ENCODE results near the gene POU6F2. TPM values are rescaled to one million over a fixed set of nuclear protein-coding genes. Genes with fewer than 3 reads are reported as not detected.

POU6F2 gene
- total RNA-seq, 1 donor from 2014 or later: 0.16 TPM

DNA sequence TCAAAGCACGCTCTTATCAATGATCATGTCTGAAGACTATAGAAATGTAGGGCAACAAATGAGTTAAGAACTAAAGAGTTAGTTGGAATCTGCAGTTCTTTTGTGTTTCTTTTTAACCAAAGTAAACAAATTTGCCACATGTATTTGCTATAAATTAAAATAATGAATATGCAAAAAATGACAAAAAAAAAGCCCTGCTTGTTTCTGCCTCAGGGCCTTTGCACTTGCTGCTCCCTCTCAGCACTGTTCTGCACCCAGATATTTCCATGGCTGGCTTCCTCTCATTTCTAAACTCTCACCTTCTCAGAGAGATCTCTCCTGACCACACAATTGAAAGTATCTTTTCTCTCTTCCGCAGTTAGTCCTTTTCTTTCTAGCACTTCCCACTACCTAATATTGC, 406.7 kb downstream of the POU6F2 start:
- no peak overlapping the region for H3K27ac Mint-ChIP-seq
- H3K4me3 Mint-ChIP-seq: no peak overlapping the region
- no peaks in the 10 kb centered on the region for H3K36me3 Mint-ChIP-seq (ENCODE audit: low read depth)
- H3K4me1 Mint-ChIP-seq: no peaks in the 10 kb centered on the region
- intact Hi-C loops (cut with micrococcal nuclease): no loop called here
- no peak for DNase-seq
- peaks cover 7% of the 10 kb centered on the region for H3K27me3 Mint-ChIP-seq
- no peaks in the 10 kb centered on the region for H3K9me3 Mint-ChIP-seq

DNA sequence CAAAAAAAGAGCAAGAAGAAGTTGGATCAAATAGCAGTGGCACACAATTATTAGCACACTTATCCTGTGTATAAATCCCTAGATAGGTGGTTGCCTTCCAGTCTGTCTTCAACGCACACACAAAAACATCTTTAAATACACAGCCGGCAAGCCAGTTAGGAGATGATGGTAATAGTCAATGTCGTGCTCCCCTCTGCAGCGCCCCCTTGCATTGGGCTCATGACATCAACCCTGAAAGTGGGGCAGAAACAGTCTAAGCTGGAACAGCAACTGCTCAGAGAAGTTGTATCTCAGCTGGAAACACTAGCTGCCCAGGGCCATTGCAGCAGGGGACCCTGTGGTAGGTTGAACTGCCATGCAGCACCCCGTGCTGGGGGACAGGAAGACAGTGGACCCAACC, 409.0 kb downstream of the POU6F2 start:
- intact Hi-C loops (cut with micrococcal nuclease): no loop called here
- Mint-ChIP-seq H3K27me3 (peaks cover 18% of the 10 kb centered on the region), H3K4me1 (no peaks in the 10 kb centered on the region), H3K9me3 (no peaks in the 10 kb centered on the region), H3K36me3 (ENCODE audit: low read depth) (no peaks in the 10 kb centered on the region), H3K4me3 (no peak overlapping the region), H3K27ac (no peak overlapping the region)
- DNase-seq: no peak

DNA sequence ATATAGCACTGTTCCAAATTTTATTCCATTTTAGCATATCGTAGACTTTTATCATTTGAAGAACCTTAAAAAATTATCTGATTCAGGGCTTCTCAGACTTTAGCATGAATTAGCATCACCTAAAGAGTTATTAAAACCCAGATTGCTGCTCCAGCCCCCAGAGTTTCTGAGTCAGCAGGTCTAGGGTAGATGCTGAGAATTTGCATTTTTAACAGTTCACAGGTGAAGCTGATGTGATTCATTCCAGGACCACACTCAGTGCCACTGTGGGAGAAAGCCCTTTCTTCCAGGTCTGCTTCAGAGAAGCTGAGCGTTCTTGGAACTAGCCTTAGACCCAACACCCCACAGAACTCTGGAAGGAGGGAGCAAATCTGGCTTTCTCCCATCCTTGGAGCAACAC, 414.4 kb downstream of the POU6F2 start:
- DNase-seq: no peak
- Mint-ChIP-seq H3K36me3 (ENCODE audit: low read depth) (no peaks in the 10 kb centered on the region), H3K4me3 (no peak overlapping the region), H3K9me3 (no peaks in the 10 kb centered on the region), H3K27ac (no peak overlapping the region), H3K27me3 (peaks cover 10% of the 10 kb centered on the region), H3K4me1 (no peaks in the 10 kb centered on the region)
- intact Hi-C loops (cut with micrococcal nuclease): no loop called here

DNA sequence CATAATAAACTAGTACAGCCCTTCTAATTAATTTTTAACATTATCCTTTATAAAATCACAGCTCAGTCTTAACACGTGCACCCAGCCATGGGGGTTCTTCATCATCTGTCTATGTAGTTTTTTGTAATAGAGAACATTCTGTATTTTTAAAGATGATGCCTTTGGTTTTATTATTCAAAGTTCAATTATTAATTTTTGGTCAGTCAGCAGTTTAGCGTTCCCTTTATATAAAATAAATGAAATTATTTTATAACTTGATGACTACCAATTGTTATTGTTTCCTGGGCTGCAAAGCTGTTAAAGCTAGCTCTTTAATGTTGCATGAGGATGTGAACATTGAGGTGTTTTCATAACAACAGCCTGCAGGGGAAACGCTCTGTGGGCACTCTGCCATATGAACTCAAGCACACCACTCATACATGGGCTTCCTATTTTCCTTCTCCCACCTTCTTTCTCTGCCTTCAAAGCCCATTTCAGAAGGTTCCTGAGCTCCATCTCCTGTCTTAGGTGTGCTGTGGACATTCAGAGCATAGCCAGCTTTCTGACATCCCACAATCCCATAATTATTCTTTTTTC, 416.5 kb downstream of the POU6F2 start:
- H3K4me1 Mint-ChIP-seq: no peaks in the 10 kb centered on the region
- peaks cover 10% of the 10 kb centered on the region for H3K27me3 Mint-ChIP-seq
- no peak overlapping the region for H3K27ac Mint-ChIP-seq
- no peak overlapping the region for H3K4me3 Mint-ChIP-seq
- no peaks in the 10 kb centered on the region for H3K36me3 Mint-ChIP-seq (ENCODE audit: low read depth)
- no peaks in the 10 kb centered on the region for H3K9me3 Mint-ChIP-seq
- intact Hi-C loops (cut with micrococcal nuclease): no loop called here
- DNase-seq: no peak

- DNase-seq: no peak
- H3K9me3 Mint-ChIP-seq: no peaks in the 10 kb centered on the region
- no peaks in the 10 kb centered on the region for H3K4me1 Mint-ChIP-seq
- no peaks in the 10 kb centered on the region for H3K36me3 Mint-ChIP-seq (ENCODE audit: low read depth)
- intact Hi-C loops (cut with micrococcal nuclease): no loop called here
- no peak overlapping the region for H3K27ac Mint-ChIP-seq
- peaks cover 3% of the 10 kb centered on the region for H3K27me3 Mint-ChIP-seq
- H3K4me3 Mint-ChIP-seq: no peak overlapping the region
Measured at GRCh38 chr7:39399458-39399857, 421.7 kb downstream of the POU6F2 start.

- intact Hi-C loops (cut with micrococcal nuclease): no loop called here
- Mint-ChIP-seq H3K9me3 (no peaks in the 10 kb centered on the region), H3K4me1 (no peaks in the 10 kb centered on the region), H3K4me3 (no peak overlapping the region), H3K27me3 (peaks cover 3% of the 10 kb centered on the region), H3K36me3 (ENCODE audit: low read depth) (no peaks in the 10 kb centered on the region), H3K27ac (no peak overlapping the region)
- DNase-seq: no peak
Measured at GRCh38 chr7:39399986-39400385, 422.3 kb downstream of the POU6F2 start.

GRCh38 chr7:39400836-39401235, 423.1 kb downstream of the POU6F2 start:
- no peaks in the 10 kb centered on the region for H3K36me3 Mint-ChIP-seq (ENCODE audit: low read depth)
- no peak for DNase-seq
- H3K4me1 Mint-ChIP-seq: no peaks in the 10 kb centered on the region
- intact Hi-C loops (cut with micrococcal nuclease): no loop called here
- H3K9me3 Mint-ChIP-seq: no peaks in the 10 kb centered on the region
- no peak overlapping the region for H3K4me3 Mint-ChIP-seq
- H3K27me3 Mint-ChIP-seq: peaks cover 3% of the 10 kb centered on the region
- H3K27ac Mint-ChIP-seq: no peak overlapping the region

DNA sequence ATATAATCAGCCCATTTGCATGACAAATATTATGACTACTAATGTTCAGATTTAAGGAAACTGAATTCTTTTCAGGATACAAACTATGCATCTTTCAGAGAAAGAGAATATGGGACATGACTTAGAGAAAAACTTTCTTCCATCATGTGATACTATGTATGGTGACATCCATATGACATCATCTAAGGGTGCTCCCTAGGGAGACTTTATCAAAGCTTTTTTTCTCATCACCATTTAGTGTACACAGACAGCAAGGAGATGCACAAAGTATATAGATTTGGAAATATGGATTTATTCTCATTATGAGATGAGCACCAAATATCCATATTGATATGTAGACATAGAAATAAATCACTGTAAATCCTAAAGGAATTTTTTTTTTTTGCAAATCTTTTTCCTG, 424.3 kb downstream of the POU6F2 start:
- no peak overlapping the region for H3K4me3 Mint-ChIP-seq
- no peaks in the 10 kb centered on the region for H3K4me1 Mint-ChIP-seq

GRCh38 chr7:39404907-39405306, 427.2 kb downstream of the POU6F2 start:
- no peak for DNase-seq
- Mint-ChIP-seq H3K4me1 (no peaks in the 10 kb centered on the region), H3K27ac (no peak overlapping the region), H3K27me3 (peaks cover 8% of the 10 kb centered on the region), H3K4me3 (no peak overlapping the region), H3K36me3 (ENCODE audit: low read depth) (no peaks in the 10 kb centered on the region), H3K9me3 (no peaks in the 10 kb centered on the region)
- intact Hi-C loops (cut with micrococcal nuclease): no loop called here

More for the DNA sequence above, 424.3 kb downstream of the POU6F2 start:
- intact Hi-C loops (cut with micrococcal nuclease): no loop called here
- no peaks in the 10 kb centered on the region for H3K36me3 Mint-ChIP-seq (ENCODE audit: low read depth)
- no peaks in the 10 kb centered on the region for H3K9me3 Mint-ChIP-seq
- H3K27me3 Mint-ChIP-seq: peaks cover 3% of the 10 kb centered on the region
- DNase-seq: no peak
- H3K27ac Mint-ChIP-seq: no peak overlapping the region

DNA sequence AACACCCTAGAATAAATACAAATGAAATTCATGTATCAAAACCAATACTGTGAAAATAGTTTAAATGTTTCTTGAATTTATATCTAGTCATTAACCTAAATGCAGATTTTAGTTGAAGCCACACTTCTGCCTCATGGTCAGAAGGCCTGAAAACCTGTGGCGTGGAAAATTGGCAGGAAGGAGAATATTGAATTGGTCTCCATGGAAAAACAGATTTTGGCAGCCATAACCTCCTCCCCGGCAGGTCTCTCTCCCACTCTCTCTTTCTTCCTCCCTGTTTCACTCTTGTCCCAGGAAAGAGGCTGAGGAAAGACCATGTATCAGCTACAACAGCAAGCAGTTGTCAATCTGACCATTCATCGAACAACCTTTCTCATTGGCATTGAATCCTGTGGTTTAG, 427.9 kb downstream of the POU6F2 start:
- DNase-seq: no peak
- Mint-ChIP-seq H3K27me3 (peaks cover 12% of the 10 kb centered on the region), H3K36me3 (ENCODE audit: low read depth) (no peaks in the 10 kb centered on the region), H3K27ac (no peak overlapping the region), H3K4me3 (no peak overlapping the region), H3K9me3 (no peaks in the 10 kb centered on the region), H3K4me1 (no peaks in the 10 kb centered on the region)
- intact Hi-C loops (cut with micrococcal nuclease): no loop called here

GRCh38 chr7:39406467-39406866, 428.8 kb downstream of the POU6F2 start:
- H3K27me3 Mint-ChIP-seq: peaks cover 19% of the 10 kb centered on the region

DNA sequence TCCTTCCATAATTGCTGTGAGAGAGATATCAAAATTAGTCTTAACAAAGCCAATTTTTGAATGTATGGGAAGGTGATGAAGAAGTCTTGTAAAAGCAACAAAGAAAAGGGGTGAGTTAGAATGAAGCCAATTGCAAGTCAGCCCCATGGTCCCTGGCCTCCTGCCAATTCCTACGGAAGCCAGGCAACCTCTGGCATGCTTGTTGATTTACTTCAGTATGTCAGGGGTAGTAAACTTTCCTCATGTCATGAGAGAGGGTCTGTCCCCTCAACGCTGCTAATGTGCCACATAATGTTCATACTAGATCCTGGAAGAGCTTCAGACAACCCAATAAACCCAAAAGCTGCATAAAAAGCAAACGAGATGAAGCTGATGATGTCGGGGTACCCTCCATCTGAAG, 429.4 kb downstream of the POU6F2 start:
- H3K4me3 Mint-ChIP-seq: no peak overlapping the region
- H3K9me3 Mint-ChIP-seq: no peaks in the 10 kb centered on the region
- peaks cover 25% of the 10 kb centered on the region for H3K27me3 Mint-ChIP-seq
- no peak for DNase-seq
- H3K4me1 Mint-ChIP-seq: no peaks in the 10 kb centered on the region
- intact Hi-C loops (cut with micrococcal nuclease): no loop called here
- H3K36me3 Mint-ChIP-seq (ENCODE audit: low read depth): no peaks in the 10 kb centered on the region
- no peak overlapping the region for H3K27ac Mint-ChIP-seq

More at GRCh38 chr7:39406467-39406866, 428.8 kb downstream of the POU6F2 start:
- Mint-ChIP-seq H3K27ac (no peak overlapping the region), H3K9me3 (no peaks in the 10 kb centered on the region), H3K36me3 (ENCODE audit: low read depth) (no peaks in the 10 kb centered on the region), H3K4me1 (no peaks in the 10 kb centered on the region), H3K4me3 (no peak overlapping the region)
- intact Hi-C loops (cut with micrococcal nuclease): no loop called here
- DNase-seq: no peak

DNA sequence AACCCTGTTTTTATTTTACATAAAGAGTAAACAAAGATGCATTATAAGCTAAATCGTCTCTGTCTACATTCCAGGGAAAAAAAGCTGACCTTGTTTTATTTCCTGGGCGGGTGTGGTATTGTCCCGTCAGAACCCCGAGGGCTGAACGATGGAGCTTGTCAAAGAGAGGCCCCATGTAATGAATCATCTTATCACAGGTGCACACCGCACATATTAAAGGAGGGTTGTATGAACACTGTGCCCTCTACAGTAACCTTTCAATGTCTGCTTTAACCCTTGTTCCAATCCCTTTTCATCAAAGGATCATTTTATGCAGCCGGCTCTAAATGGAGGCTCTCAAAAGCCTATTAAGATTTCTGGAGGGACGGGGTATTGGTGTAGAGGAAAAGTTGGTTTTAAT, 430.0 kb downstream of the POU6F2 start:
- Mint-ChIP-seq H3K27ac (no peak overlapping the region), H3K4me1 (no peaks in the 10 kb centered on the region), H3K9me3 (no peaks in the 10 kb centered on the region), H3K27me3 (peaks cover 27% of the 10 kb centered on the region), H3K4me3 (no peak overlapping the region), H3K36me3 (ENCODE audit: low read depth) (no peaks in the 10 kb centered on the region)
- intact Hi-C loops (cut with micrococcal nuclease): no loop called here
- DNase-seq: no peak

GRCh38 chr7:39408906-39409305, 431.2 kb downstream of the POU6F2 start:
- H3K27me3 Mint-ChIP-seq: peaks cover 28% of the 10 kb centered on the region

GRCh38 chr7:39410582-39410981, 432.9 kb downstream of the POU6F2 start:
- Mint-ChIP-seq H3K27me3 (peaks cover 37% of the 10 kb centered on the region), H3K9me3 (no peaks in the 10 kb centered on the region), H3K27ac (no peak overlapping the region), H3K4me3 (no peak overlapping the region), H3K4me1 (peaks cover 4% of the 10 kb centered on the region), H3K36me3 (ENCODE audit: low read depth) (no peaks in the 10 kb centered on the region)
- intact Hi-C loops (cut with micrococcal nuclease): no loop called here
- no peak for DNase-seq

More at GRCh38 chr7:39408906-39409305, 431.2 kb downstream of the POU6F2 start:
- no peaks in the 10 kb centered on the region for H3K9me3 Mint-ChIP-seq
- H3K36me3 Mint-ChIP-seq (ENCODE audit: low read depth): no peaks in the 10 kb centered on the region
- intact Hi-C loops (cut with micrococcal nuclease): no loop called here
- H3K4me1 Mint-ChIP-seq: peaks cover under 1% of the 10 kb centered on the region
- no peak for DNase-seq
- no peak overlapping the region for H3K4me3 Mint-ChIP-seq
- H3K27ac Mint-ChIP-seq: no peak overlapping the region
